ENCODE data around the gene ARL4D. TPM values are rescaled to one million over a fixed set of nuclear protein-coding genes. Genes with fewer than 3 reads are reported as not detected.

Gene ARL4D, protein sequence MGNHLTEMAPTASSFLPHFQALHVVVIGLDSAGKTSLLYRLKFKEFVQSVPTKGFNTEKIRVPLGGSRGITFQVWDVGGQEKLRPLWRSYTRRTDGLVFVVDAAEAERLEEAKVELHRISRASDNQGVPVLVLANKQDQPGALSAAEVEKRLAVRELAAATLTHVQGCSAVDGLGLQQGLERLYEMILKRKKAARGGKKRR
- total RNA-seq (ENCODE audit: low replicate concordance) = 15.7 and 26.8 TPM in 2 replicates

DNA sequence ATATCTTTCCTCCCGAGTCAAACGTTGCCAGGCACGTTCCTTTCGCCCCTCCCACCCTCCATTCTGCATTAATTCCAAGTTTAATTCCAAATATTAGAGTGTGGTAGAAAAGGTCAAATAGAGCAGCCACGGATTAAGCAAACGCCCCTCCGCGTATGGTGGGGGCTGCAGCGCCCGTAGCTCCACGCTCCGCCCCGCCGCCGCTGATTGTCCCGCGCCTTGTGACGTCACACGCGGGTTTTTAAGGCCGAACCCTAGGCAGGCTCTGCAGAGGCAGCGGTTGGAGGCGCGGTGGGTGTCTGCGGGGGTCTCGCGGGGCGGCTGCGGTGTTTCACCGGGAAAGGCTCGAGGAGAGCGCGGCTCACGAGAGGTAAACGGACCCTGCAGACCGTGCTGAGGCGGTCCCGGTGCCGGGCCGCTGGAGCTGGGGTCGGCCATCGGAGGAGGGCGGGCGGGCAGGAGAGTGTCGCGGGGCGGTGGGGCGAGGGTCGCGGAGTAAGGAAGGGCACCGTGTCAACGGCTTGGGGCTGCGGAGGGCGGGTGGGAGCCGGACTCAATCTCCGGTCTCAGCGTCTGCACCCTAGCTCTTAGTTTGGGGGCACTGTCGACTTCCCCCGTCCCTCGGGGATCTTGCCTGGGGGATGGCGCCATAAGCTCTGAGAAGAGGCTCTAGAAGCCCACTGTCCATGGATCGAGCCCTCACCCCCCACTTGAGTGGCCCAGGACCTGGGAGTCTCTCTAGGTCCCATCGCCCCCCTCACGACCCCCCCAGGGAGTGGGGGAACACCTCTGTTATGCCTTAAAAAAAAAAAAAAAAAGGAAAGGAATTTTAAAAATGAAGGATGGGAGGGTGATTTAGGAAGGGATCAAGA, at the start of gene ARL4D:
TSS of gene ARL4D (plus strand) at position 270 of the 872 bp plus-strand sequence. CDS start 740 bp downstream, outside the sequence.

Other genes starting within 250 kb of the ARL4D start
- gene NBR1, start 227.8 kb upstream of the ARL4D start, total RNA-seq (ENCODE audit: low replicate concordance) = 63.5 and 95.2 TPM in 2 replicates
- gene TMEM106A, start 187.1 kb upstream of the ARL4D start, total RNA-seq (ENCODE audit: low replicate concordance) = 1.6 and 2.0 TPM in 2 replicates
- not detected in 2 replicates for gene CCDC200, start 170.4 kb upstream of the ARL4D start, total RNA-seq (ENCODE audit: low replicate concordance)
- not detected in 2 replicates for gene RNU2-1, start 165.0 kb upstream of the ARL4D start, total RNA-seq (ENCODE audit: low replicate concordance)
- 29.6 and 38.0 TPM in 2 replicates for gene DHX8, start 85.0 kb downstream of the ARL4D start, total RNA-seq (ENCODE audit: low replicate concordance)
- 0.23 and 2.9 TPM in 2 replicates for gene ETV4, start 147.3 kb downstream of the ARL4D start, total RNA-seq (ENCODE audit: low replicate concordance)